WI38 (cell line): ENCODE data around the gene NT5C1A.

Experiments used
- H3K4me3 ChIP-seq: 2 replicates; pipeline ENCODE4 v1.5.1; 2011; ENCODE audit warnings: low read depth, mild to moderate bottlenecking, control low read depth, low read length
- CTCF ChIP-seq: IDR thresholded peaks from 2 replicates; pipeline ENCODE4 v1.5.1; 2012; ENCODE audit warnings: low read depth, mild to moderate bottlenecking, control low read depth, low read length

The NT5C1A gene

GRCh38 chr1:39671793-39672550 is at the start of gene NT5C1A:
Gene NT5C1A, minus strand, starts transcription at chr1:39672107. Its CDS starts 69 bp downstream, at chr1:39672038.
- TF ChIP-seq CTCF: no peak
- H3K4me3 ChIP-seq: peak within 1 kb of the TSS; percentile 37

GRCh38 chr1:39721664-39722063 is 49.8 kb upstream of the NT5C1A start:
- TF ChIP-seq CTCF: no peak
- H3K4me3 ChIP-seq: no peak overlapping the region

- no peak overlapping the region for H3K4me3 ChIP-seq
- TF ChIP-seq CTCF: no peak
These were observed 48.4 kb upstream of the NT5C1A start for GRCh38 chr1:39720094-39720999.

GRCh38 chr1:39717809-39718208 is 45.9 kb upstream of the NT5C1A start:
- no peak for TF ChIP-seq CTCF
- no peak overlapping the region for H3K4me3 ChIP-seq

- no peak for TF ChIP-seq CTCF
- no peak overlapping the region for H3K4me3 ChIP-seq
These were observed 41.6 kb upstream of the NT5C1A start for GRCh38 chr1:39713557-39713956.

GRCh38 chr1:39711966-39712340 is 40.0 kb upstream of the NT5C1A start:
- TF ChIP-seq CTCF: no peak
- H3K4me3 ChIP-seq: no peak overlapping the region
